ENCODE measurements around the gene ARFGAP1. TPM values are rescaled to one million over a fixed set of nuclear protein-coding genes. Genes with fewer than 3 reads are reported as not detected.

The ARFGAP1 gene
- total RNA-seq, 1 donor from 2014 or later: 220 TPM

- no peak overlapping the region for H3K27ac Mint-ChIP-seq (ENCODE audit: unreplicated experiment)
- Histone ChIP-seq H2AFZ (ENCODE audit: low read depth, low read length) (no peak overlapping the region), H3K4me1 (ENCODE audit: insufficient read depth, low read length) (no peaks in the 10 kb centered on the region), H4K20me1 (ENCODE audit: insufficient read depth, low read length) (no peaks in the 10 kb centered on the region), H3K9me3 (ENCODE audit: insufficient read depth, low read depth, low read length) (no peaks in the 10 kb centered on the region), H3K79me2 (ENCODE audit: insufficient read depth, low read length) (no peaks in the 10 kb centered on the region), H3K27ac (ENCODE audit: low read depth, low read length) (no peak overlapping the region), H3K4me2 (ENCODE audit: low read length) (no peak overlapping the region), H3K27me3 (ENCODE audit: insufficient read depth, low read length) (peaks cover 19% of the 10 kb centered on the region), H3K4me3 (ENCODE audit: insufficient read depth, low read depth, low read length) (no peak overlapping the region), H3K9ac (ENCODE audit: low read length) (no peak overlapping the region), H3K36me3 (ENCODE audit: insufficient read depth, low read length) (no peaks in the 10 kb centered on the region)
- no peak for DNase-seq (ENCODE audit: low read depth)
- peaks cover 3% of the 10 kb centered on the region for H3K36me3 Mint-ChIP-seq (ENCODE audit: low read depth, unreplicated experiment)
- TF ChIP-seq CTCF (IDR thresholded peaks at IDR 0.05; ENCODE audit: insufficient read depth, low read depth, low read length): no peak
- no peak for TF ChIP-seq EZH2 (IDR thresholded peaks at IDR 0.05; ENCODE audit: insufficient read depth, low read length)
- peaks cover 3% of the 10 kb centered on the region for H3K9me3 Mint-ChIP-seq (ENCODE audit: unreplicated experiment)
- FAIRE-seq: no peak
- H3K27me3 Mint-ChIP-seq (ENCODE audit: low read depth, unreplicated experiment): peaks cover 22% of the 10 kb centered on the region
- no peaks in the 10 kb centered on the region for H3K4me1 Mint-ChIP-seq (ENCODE audit: low read depth, unreplicated experiment)
- no peak overlapping the region for H3K4me3 Mint-ChIP-seq (ENCODE audit: unreplicated experiment)
Measured at GRCh38 chr20:63320616-63321147, 48.1 kb downstream of the ARFGAP1 start.

- Mint-ChIP-seq H3K36me3 (ENCODE audit: low read depth, unreplicated experiment) (peaks cover 3% of the 10 kb centered on the region), H3K4me3 (ENCODE audit: unreplicated experiment) (no peak overlapping the region), H3K27ac (ENCODE audit: unreplicated experiment) (no peak overlapping the region), H3K27me3 (ENCODE audit: low read depth, unreplicated experiment) (peaks cover 19% of the 10 kb centered on the region), H3K4me1 (ENCODE audit: low read depth, unreplicated experiment) (no peaks in the 10 kb centered on the region), H3K9me3 (ENCODE audit: unreplicated experiment) (peaks cover 3% of the 10 kb centered on the region)
- Histone ChIP-seq H3K9me3 (ENCODE audit: insufficient read depth, low read depth, low read length) (no peaks in the 10 kb centered on the region), H3K79me2 (ENCODE audit: insufficient read depth, low read length) (no peaks in the 10 kb centered on the region), H3K4me2 (ENCODE audit: low read length) (no peak overlapping the region), H3K36me3 (ENCODE audit: insufficient read depth, low read length) (no peaks in the 10 kb centered on the region), H4K20me1 (ENCODE audit: insufficient read depth, low read length) (no peaks in the 10 kb centered on the region), H3K4me1 (ENCODE audit: insufficient read depth, low read length) (no peaks in the 10 kb centered on the region), H3K27ac (ENCODE audit: low read depth, low read length) (no peak overlapping the region), H3K27me3 (ENCODE audit: insufficient read depth, low read length) (peaks cover 19% of the 10 kb centered on the region), H2AFZ (ENCODE audit: low read depth, low read length) (no peak overlapping the region), H3K4me3 (ENCODE audit: insufficient read depth, low read depth, low read length) (no peak overlapping the region), H3K9ac (ENCODE audit: low read length) (no peak overlapping the region)
- no peak for TF ChIP-seq EZH2 (IDR thresholded peaks at IDR 0.05; ENCODE audit: insufficient read depth, low read length)
- TF ChIP-seq CTCF (IDR thresholded peaks at IDR 0.05; ENCODE audit: insufficient read depth, low read depth, low read length): no peak
- no peak for FAIRE-seq
- DNase-seq (ENCODE audit: low read depth): peak; percentile 22
Measured at GRCh38 chr20:63321148-63321831, 48.7 kb downstream of the ARFGAP1 start.
